Type B pancreatic cell (in vitro differentiated cells): Measurements from ENCODE around the gene CPED1. TPM values are rescaled to one million over a fixed set of nuclear protein-coding genes. Genes with fewer than 3 reads are reported as not detected.

ENCODE experiments used
- DNase-seq: peaks from one replicate; pipeline ENCODE4 v3.0.0; 2021; ENCODE audit warnings: mixed read lengths; ENCODE audit not compliant: unreplicated experiment; ENCODE audit errors: extremely low spot score
- H3K27ac Mint-ChIP-seq: 2 replicates; pipeline ENCODE4 v1.8.0; 2021; ENCODE audit warnings: mild to moderate bottlenecking, mixed read lengths
- H3K27me3 Mint-ChIP-seq: 2 replicates; pipeline ENCODE4 v1.8.0; 2021; ENCODE audit warnings: mixed read lengths
- H3K36me3 Mint-ChIP-seq: 2 replicates; pipeline ENCODE4 v1.8.0; 2021; ENCODE audit warnings: mixed read lengths
- H3K4me1 Mint-ChIP-seq: one replicate; pipeline ENCODE4 v1.8.0; 2021; ENCODE audit warnings: mixed read lengths; ENCODE audit not compliant: unreplicated experiment
- H3K4me3 Mint-ChIP-seq: 2 replicates; pipeline ENCODE4 v1.8.0; 2021; ENCODE audit warnings: mild to moderate bottlenecking, mixed read lengths
- H3K9me3 Mint-ChIP-seq: 2 replicates; pipeline ENCODE4 v1.8.0; 2021; ENCODE audit warnings: mixed read lengths
- CTCF ChIP-seq: fragments of 200-600 bp; sonication (generic); conservative IDR thresholded peaks from 2 replicates; pipeline ENCODE4 v1.5.0; 2021; ENCODE audit warnings: antibody characterized with exemption, mild to moderate bottlenecking
- total RNA-seq: library from RNA; stranded (reverse); gene quantifications from 2 replicates; pipeline ENCODE4 v1.2.1, GENCODE V29; 2021; ENCODE audit warnings: low replicate concordance

The CPED1 gene
- total RNA-seq, 1 donor from 2014 or later: 45.4 TPM

GRCh38 chr7:121267612-121268011 is 279.1 kb downstream of the CPED1 start:
- Mint-ChIP-seq H3K9me3 (no peaks in the 10 kb centered on the region), H3K27ac (no peak overlapping the region), H3K36me3 (peaks cover 9% of the 10 kb centered on the region), H3K4me3 (no peak overlapping the region), H3K27me3 (no peaks in the 10 kb centered on the region), H3K4me1 (no peaks in the 10 kb centered on the region)
- no peak for DNase-seq
- TF ChIP-seq CTCF: no peak

- no peak overlapping the region for H3K27ac Mint-ChIP-seq
- H3K27me3 Mint-ChIP-seq: no peaks in the 10 kb centered on the region
- no peak for TF ChIP-seq CTCF
- no peak for DNase-seq
- no peaks in the 10 kb centered on the region for H3K4me1 Mint-ChIP-seq
- H3K9me3 Mint-ChIP-seq: no peaks in the 10 kb centered on the region
- H3K36me3 Mint-ChIP-seq: peaks cover 11% of the 10 kb centered on the region
- no peak overlapping the region for H3K4me3 Mint-ChIP-seq
These were observed 281.3 kb downstream of the CPED1 start for GRCh38 chr7:121269798-121270197.

- H3K27ac Mint-ChIP-seq: no peak overlapping the region
- H3K4me1 Mint-ChIP-seq: no peaks in the 10 kb centered on the region
- no peaks in the 10 kb centered on the region for H3K9me3 Mint-ChIP-seq
- no peaks in the 10 kb centered on the region for H3K27me3 Mint-ChIP-seq
- H3K36me3 Mint-ChIP-seq: peaks cover 11% of the 10 kb centered on the region
- no peak for TF ChIP-seq CTCF
- H3K4me3 Mint-ChIP-seq: no peak overlapping the region
- DNase-seq: no peak
These were observed 282.6 kb downstream of the CPED1 start for GRCh38 chr7:121271098-121271497.

GRCh38 chr7:121271916-121272315 is 283.4 kb downstream of the CPED1 start:
- Mint-ChIP-seq H3K36me3 (peaks cover 11% of the 10 kb centered on the region), H3K4me1 (no peaks in the 10 kb centered on the region), H3K27ac (no peak overlapping the region), H3K4me3 (no peak overlapping the region), H3K27me3 (no peaks in the 10 kb centered on the region), H3K9me3 (no peaks in the 10 kb centered on the region)
- no peak for DNase-seq
- TF ChIP-seq CTCF: no peak

GRCh38 chr7:121272676-121273075 is 284.2 kb downstream of the CPED1 start:
- TF ChIP-seq CTCF: no peak
- DNase-seq: no peak
- Mint-ChIP-seq H3K9me3 (no peaks in the 10 kb centered on the region), H3K27me3 (no peaks in the 10 kb centered on the region), H3K36me3 (peaks cover 11% of the 10 kb centered on the region), H3K4me3 (no peak overlapping the region), H3K27ac (no peak overlapping the region), H3K4me1 (no peaks in the 10 kb centered on the region)
